NCI-H82 (cell line): Measurements from ENCODE around the gene LSG1.
"Not testable (repeated sequence)": the region's sequence is repeated elsewhere in the genome, so short reads cannot be mapped to it uniquely, and the experiment has no call there.

Experiments
- DNase-seq: peaks from one replicate; lab custom pipeline; 2025; lab: John Stamatoyannopoulos, UW

The LSG1 gene

DNA sequence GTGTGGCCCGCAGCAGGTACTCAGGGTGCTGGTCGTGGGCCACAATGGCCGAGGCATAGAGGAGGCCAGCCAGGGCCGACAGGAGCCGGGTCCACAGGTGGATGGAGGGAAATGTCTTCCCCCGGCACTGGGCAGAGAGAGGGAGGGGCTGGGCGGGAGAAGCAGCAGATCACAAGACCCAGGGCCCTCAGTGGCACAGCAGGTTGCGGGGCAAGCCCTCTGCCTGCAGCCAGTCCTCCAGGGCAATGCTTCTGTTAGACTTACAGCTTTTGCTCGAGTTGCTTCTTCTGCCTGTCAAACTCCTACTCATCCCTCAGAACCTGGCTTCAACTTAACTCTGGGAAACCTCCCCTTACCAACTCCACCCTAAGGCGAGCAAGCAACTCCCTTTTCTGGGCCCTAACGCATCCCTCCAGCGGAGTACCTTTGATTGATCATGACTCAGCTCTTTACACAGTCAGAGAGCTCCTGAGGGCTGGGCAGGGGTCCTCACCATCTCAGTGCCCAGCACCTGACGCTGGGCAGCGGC is 54.8 kb downstream of the LSG1 start:
- no peak for DNase-seq

DNA sequence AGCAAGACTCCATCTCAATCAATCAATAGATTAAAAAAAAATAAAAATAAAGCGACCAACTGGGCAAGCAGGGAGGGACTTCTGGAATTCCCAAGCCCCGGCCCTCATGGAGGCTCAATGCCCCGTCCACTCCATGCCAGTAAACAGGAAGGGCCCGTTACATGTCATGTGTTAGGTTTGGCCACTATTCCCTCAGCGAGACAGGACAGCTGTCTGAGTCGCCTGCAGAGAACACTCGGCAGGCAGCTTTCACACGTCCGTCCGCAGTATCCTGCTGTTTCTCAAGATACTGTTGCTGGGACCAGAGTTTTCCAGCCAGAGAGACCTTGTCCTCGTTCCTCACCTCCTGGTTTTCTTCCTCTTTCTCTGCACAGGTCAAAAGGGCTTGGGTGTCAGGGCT is 56.8 kb downstream of the LSG1 start:
- DNase-seq = no peak

DNA sequence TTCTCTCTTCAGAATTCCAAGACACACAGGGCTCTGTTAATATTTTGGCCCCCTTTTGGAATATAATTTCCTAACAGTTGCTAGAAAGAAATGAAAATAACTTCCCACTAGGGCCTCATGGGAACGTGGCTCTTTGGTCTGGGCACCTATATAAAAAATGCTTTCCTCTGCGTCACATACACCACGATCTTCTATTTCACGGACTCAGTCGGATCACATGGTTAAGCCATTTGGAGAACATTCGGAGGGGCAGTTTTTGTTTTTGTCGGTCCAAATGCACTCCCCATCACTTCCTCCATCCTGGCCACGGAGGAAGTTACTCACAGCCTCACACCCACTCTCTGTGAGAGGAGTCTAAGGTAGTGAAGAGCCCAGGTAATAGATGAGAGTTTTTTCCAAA is 59.8 kb downstream of the LSG1 start:
- no peak for DNase-seq

DNA sequence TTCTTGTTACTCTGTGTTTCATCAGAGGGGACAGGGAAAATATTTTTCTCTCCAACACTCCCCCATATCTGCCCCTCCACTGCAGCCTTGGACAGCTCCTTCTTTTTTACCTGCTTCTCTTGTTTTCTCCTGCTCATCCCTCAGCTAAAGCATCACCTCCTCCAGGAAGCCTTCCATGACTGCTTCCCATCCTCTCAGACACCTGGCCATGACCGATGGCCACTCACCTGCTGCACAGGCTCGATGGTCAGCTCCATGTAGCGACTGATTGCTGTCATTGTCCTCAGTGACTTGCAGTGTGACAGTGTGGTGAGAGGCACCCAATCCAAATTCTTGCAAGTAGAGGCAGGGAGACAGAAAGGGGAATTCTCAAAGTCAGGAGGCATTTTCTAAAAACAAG is 61.3 kb downstream of the LSG1 start:
- DNase-seq = no peak

DNA sequence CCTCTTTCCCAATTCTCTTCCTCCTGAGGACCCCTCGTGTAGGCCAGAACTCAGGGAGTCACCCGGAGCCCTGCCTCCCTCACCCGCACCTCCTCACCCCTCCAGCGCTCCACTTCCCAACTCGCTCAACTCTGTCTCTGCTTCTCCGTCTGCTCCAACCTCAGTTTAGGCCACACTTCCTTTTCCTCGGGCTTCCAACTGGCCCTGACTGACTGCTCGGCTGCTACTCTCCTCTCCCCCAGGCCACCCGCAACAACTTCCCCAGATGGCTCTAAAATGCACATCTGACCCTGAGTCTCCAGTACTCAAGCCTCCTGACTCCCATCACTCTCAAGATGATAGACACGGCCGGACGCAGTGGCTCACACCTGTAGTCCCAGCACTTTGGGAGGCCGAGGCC is 62.4 kb downstream of the LSG1 start:
- no peak for DNase-seq

DNA sequence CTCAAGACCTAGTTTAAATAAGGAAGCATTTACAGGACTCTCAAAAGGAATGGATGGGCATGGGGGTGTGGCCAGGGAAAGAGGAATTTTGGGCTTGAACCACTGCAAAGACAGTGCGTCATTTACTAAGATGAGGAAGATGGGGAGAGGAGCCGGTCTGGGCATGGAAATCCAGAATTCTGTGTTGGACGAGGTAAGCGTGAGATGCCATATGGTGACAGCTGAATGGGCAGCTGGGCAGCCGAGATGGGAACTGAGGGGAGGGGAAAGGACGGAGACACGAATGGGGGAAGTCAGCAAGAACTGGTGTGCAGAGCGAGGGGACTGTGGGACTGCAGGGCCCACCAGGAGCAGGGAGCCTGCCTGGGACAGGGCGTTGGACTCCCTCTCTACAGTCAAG is 63.0 kb downstream of the LSG1 start:
- DNase-seq = peak; percentile 43

DNA sequence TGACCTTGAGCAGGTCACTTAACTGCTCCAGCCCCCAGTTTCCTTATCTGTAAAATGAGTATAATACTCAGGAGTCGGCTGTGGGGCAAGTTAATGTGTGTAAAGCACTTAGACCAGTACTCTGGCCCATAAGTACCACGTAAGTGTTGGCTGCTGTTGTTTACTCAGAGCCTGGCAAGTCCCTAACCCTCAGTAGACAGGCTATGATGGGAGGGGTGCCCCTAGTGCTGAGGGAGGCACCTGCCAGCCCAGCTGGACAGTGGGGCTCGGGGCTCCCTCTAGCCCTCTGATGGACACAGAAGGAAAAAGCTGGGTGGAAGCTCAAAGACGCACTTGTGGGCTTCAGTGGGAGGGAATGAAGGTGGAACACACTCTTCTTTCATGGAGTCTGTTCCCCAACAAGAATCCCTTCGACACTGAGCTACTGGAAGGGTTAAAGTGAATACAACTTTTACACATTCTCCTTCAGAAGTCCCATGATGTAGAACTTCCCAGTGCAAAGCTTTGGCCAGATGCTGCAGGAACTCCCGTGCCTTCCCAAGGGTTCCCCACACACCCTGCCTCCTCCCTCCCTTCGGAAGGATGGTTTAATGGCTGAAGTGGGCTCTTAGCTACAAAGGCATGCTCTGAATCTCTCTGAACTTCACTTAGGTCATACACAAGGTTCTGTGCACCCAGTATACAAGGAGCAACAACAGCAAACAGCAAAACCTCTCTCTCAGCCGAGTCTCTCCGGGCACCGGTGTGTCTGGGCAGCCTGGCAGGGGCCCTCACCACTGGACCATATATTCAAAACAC is 64.2 kb downstream of the LSG1 start:
- DNase-seq = no peak

DNA sequence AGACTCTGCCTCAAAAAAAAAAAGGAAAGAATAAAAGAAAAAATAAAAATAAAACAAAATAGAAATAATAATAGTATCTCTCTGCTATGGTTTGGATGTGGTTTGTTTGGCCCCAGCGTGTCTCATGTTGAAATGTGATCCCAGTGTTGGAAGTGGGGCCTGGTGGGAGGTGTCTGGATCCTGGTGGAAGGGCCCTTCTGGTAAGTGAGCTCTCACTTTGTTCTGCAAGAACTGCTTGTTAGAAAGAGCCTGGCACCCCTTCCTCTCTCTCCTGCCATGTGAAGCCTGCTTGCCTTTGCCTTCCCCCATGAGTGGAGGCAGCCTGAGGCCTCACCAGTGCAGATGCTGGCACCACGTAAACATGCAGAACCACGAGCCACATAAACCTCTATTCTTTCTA is 65.0 kb downstream of the LSG1 start:
- no peak for DNase-seq

DNA sequence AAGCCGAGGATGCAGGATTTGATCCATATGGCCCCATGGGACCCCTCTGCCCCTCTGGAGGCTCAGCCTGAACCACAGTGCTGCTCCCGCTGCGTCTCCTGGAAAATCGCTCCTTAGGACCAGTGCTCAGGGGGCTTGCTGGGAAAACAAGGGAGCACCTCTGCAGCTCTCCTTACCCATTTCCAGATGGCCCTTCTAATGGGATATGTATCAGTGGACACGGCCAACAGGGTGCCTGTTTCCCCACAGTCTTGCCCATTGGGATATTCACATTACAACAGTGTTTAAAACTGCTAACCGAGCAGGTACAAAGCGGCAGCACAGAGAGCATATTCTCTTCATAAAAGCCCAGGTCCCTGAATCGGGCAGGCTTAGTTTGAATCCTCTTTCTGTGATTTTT is 65.8 kb downstream of the LSG1 start:
- no peak for DNase-seq

DNA sequence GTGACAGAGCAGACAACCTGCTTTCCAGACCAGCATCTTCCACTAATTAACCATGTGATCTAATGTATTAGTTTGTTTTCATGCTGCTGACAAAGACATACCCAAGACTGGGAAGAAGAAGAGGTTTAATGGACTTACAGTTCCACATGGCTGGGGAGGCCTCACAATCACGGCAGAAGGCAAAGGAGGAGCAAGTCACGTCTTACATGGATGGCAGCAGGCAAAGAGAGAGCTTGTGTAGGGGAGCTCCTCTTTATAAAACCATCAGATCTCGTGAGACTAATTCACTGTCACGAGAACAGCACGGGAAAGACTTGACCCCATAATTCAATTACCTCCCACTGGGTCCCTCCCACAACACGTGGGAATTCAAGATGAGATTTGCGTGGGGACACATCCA is 66.7 kb downstream of the LSG1 start:
- not testable (repeated sequence) for DNase-seq

DNA sequence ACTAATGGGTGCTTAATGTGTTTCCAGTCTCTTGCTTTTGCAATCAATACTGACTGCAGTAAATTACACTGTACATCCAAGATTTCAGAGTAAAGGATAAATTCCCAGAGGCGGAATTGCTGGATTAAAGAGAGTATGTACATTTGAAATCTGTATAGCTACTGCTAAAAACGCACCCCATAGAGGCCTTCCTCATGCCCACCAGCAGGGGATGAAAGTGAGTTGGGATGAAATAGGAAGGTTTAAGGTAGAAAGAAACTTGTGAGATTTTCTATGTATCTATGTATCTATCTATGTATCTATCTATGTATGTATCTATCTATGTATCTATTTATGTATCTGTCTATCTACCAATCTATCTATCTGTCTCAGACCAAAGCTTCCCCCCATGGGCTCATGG is 67.2 kb downstream of the LSG1 start:
- no peak for DNase-seq

DNA sequence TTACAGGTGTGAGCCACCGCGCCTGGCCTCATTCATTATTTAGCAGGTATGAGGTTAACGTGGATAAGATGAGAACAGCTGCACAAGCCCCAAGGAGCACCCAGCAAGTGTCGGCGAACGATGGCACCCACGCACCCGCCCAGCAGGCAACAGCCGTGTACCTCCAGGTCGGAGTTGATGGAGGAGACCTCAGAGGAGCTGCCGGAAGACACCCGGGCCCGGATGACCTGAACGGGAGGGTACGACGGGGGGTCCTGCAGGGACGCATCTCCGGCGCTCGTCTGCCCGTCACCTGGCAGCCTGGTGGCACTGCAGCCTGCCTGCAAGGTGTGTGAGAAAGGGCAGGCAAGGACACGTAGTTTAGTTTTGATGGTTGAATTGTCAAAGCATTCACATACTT is 67.9 kb downstream of the LSG1 start:
- DNase-seq = no peak

DNA sequence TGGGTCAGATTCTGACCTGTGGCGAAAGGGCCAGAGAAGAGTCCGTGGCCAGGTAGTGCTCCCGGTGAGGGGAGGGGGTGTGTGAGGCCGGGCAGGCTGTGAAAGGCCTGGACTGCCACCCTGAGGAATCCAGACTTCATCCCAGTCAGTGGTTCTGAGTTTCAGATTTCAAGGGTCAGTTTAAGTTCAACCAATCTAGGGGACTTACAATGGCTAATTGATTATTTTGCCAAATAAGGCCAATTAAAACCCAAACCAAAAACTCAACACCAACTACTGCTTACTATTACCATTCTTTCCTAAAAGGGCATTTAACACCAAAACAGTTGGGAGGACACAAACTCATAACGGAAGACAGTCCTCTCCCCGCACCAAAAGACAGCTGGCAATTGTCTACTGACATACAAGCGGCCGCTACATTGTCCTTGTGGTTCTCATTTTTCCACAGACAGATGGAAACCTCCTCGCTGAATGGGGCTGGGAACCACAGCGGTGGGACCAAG is 69.3 kb downstream of the LSG1 start:
- no peak for DNase-seq

DNA sequence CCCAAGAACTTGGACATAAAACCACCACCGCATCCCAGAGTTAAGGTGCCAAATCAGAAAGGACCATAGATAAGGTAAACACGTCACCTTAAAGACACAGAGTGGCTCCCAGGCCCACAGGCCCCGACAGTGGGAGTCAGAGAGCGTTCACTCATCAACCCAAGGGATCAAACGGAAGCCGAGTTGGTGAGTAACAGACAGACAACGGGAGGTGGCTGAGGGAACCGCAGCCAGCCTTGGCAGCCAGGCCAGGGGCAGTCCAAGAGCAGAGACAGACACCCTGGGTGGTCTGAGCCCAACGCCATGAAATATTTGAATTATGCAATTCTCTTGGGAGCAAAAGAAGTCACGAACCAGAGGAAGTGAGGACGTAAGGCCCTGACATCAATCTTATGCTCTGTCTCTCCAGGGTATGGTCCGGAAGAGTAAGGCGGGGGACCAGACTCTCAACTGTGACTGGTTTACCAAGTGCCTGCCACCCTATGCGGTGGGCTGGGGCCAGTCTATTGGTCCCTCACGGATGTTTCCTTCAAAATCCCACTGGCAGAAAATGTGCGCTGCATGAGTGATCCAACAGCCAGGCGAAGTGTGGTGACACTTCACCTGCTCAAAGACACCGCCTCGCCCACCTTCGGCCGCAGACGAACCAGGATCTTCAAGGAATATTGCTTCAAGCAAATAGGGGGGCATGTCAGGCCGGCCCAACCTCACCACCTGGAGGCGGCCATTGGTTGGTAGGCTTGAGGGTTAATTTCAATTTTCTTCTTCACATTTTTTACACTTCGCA is 73.0 kb downstream of the LSG1 start:
- DNase-seq = no peak

DNA sequence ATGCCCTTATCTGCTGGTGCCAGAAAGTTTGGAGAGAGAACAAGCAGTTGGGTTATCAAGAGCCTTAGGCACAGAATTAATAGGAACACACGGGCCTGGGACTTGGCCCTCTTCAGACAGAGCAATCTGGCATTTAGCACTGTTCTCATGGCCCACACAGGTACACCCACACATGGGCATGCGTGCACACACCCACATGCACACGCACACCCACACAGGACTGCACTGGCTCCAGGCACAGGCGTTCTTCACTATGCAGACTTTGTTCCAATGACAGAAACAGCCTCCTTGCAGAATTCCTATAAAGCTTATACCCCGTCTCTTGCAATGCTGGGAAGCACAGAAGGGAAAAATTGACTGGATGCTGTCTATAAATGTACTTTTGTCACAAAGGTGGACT is 75.1 kb downstream of the LSG1 start:
- DNase-seq = no peak

DNA sequence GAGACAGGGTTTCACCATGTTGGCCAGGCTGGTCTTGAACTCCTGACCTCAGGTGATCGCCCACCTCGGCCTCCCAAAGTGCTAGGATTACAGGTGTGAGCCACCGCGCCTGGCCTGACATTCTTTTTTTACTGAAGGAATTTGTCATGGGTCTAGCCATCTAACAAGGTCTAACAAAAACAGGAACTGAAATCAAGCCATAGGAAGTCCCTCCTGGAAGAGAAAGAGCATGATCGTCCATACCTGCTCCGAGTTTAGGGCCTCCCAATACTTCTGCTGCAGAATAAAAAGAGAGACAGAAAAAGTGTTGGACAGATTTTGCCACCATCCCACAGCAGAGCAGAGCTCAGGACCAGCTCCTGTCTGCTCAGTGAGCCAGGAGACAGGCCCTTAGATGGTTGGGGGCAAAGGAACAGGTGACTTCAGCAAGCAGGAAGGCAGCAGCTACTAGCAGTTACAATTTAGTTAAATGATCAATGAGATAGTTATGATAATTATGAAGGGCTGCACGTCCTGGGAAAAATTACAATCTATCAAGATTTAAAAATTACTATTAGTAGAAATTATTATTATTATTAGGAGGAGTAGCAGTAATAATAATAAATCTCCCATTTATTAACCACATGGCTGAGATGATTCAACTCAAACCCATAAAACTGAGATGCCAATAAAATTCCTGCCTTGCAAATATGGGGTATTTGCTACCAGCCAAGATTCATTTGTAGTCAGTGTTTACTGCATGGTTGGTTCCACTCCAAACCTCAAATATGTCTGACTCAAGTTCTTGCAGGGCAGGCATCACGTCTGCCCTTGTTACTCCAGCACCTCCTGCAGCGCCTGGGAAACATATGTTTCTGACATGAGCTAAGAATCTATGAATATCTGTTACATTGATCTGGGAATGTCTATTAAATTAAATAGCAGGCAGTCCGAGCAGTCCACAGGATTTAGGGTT is 78.9 kb downstream of the LSG1 start:
- DNase-seq = no peak
